Urinary bladder (tissue), 4 donors: ENCODE measurements around the gene CDC42BPA. TPM values are rescaled to one million over a fixed set of nuclear protein-coding genes. Genes with fewer than 3 reads are reported as not detected.
"Not testable (repeated sequence)": the region's sequence is repeated elsewhere in the genome, so short reads cannot be mapped to it uniquely, and the experiment has no call there.

Source experiments
- DNase-seq: peaks from one replicate; pipeline ENCODE4 v3.0.0-alpha.2; 2015; ENCODE audit errors: extremely low spot score
- H3K27ac ChIP-seq: one replicate; pipeline ENCODE4 v1.5.1; 2013; ENCODE audit warnings: low read depth, mild to moderate bottlenecking, moderate library complexity
- H3K36me3 ChIP-seq: one replicate; pipeline ENCODE4 v1.6.1; 2013; ENCODE audit warnings: mild to moderate bottlenecking, moderate library complexity; ENCODE audit not compliant: insufficient read depth
- H3K4me1 ChIP-seq: one replicate; pipeline ENCODE4 v1.6.1; 2013; ENCODE audit warnings: mild to moderate bottlenecking, moderate library complexity; ENCODE audit not compliant: insufficient read depth
- H3K4me3 ChIP-seq: one replicate; pipeline ENCODE4 v1.5.1; 2013; ENCODE audit warnings: low read depth, low read length
- WGBS: extraction: QIAGEN DNeasy Blood & Tissue Kit; methylation state at CpG from one replicate; pipeline ENCODE4 v1.1.7; 2013; 5-methylcytosine and 5-hydroxymethylcytosine counted together
- polyA plus RNA-seq: library from polyadenylated mRNA; stranded (reverse); fragments of 200-250 nt; gene quantifications from one replicate; pipeline ENCODE4 v1.2.3, GENCODE V29; 2013
- total RNA-seq: library from RNA; depleted of rRNA; stranded (reverse); fragments of >200 nt; gene quantifications from one replicate; pipeline ENCODE4 v1.2.3, GENCODE V29; 2014
- donor health status: healthy with polysubstance abuse.
- donor health status: healthy.

The CDC42BPA gene
- total and polyA plus RNA-seq, 2 donors: 36.6 to 194 TPM

DNA sequence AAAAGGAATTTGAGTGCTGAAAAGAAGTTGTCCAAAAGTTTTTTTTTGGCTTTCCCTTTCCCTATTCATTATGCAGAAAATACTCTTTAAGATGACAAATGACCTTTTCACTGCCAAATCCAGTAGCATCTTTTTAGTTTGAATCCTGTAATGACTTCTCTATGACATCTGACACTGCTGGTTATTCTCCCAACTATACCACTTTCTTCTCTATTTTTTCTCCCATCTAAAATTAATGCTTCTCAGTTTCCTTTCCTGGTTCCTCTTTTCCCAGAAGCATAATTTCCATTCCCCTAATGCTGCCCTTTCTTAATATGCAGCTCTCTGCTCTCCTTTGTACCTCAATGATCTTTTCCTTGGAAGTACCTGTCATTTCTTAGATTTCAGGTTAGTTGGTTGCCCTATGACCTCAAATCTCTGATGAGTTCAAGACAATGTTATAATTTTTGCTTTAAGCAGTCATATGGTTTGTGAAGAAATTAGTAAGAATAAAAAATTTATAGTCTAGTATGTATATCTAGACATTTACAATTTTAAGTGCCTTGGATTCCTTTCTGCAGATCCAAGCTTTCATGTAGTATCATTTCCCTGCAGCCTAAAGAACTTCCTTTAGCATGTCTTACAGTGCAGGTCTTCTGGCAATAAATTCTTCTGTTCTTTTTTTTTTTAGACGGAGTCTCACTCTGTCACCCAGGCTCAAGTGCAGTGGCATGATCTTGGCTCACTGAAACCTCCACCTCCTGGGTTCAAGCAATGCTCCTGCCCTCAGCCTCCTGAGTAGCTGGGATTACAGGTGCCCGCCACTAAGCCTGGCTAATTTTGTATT is 150.8 kb downstream of the CDC42BPA start:
- no peak for DNase-seq
- H3K27ac ChIP-seq: no peak overlapping the region
- H3K4me3 ChIP-seq: no peak overlapping the region
- no peaks in the 10 kb centered on the region for H3K36me3 ChIP-seq
- no peaks in the 10 kb centered on the region for H3K4me1 ChIP-seq
- 62% methylated on average over 2 of the region's 2 CpGs for WGBS

DNA sequence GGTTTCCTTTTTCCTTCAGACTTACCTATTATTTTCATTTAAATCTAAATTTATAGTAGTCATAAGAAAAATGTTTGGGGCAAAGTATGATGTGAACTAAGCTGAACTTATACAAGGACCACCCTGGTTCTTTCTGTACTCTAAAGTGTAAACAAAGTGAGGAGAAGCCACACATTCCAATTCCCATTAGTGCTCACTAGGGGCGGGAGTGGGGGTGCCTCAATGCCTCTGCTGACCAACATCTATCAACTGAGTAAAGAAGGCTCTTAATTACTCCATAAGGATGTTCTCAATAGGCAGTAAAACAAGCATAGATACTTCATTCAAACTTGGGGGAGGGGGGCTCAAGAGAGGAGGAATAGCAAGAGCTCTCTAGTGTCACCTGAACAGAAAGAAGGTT is 151.7 kb downstream of the CDC42BPA start:
- H3K36me3 ChIP-seq: no peaks in the 10 kb centered on the region
- H3K4me1 ChIP-seq: no peaks in the 10 kb centered on the region
- WGBS: 96% methylated on average over 1 of the region's 1 CpG
- H3K4me3 ChIP-seq: no peak overlapping the region
- DNase-seq: no peak
- H3K27ac ChIP-seq: no peak overlapping the region

DNA sequence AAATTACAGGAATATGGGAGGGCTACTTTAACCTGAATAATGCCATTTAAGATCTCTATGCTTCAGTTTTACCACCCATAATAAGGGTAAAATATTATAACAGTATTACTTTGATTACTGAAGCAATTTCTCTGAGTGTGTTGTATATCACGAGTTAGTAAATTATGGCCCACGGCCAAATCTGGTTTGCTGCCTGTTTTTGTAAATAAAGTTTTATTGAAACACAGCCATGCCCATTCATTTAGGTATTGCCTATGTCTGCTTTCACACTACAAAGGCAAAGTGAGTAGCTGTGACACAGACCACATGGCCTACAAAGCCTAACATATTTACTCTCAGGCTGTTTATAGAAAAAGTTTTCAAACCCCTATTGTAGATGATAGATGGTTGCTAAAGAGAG is 156.8 kb downstream of the CDC42BPA start:
- Histone ChIP-seq H3K27ac (no peak overlapping the region), H3K4me1 (no peaks in the 10 kb centered on the region), H3K36me3 (no peaks in the 10 kb centered on the region), H3K4me3 (no peak overlapping the region)
- WGBS: 36% methylated on average over 2 of the region's 2 CpGs
- no peak for DNase-seq

DNA sequence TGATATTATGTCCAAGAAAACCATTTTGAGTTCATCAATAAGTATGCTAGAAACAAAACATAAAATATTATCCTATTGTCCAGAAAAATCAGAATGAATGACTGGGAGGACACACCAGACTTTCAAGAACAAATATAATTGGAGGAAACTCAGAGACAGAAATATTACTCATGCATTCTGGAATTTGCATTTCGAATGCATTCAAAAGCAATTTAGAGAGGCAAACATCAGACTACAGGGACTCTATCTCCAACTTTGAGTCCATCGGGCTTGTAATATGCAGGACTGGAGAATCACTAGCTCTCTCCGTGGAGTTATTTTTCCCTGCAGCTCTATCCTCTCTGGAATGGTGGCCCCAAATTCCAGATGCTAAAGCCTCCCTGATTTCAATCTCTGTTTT is 161.8 kb downstream of the CDC42BPA start:
- no peak for DNase-seq
- H3K36me3 ChIP-seq: no peaks in the 10 kb centered on the region
- WGBS: 90% methylated on average over 3 of the region's 3 CpGs
- no peak overlapping the region for H3K27ac ChIP-seq
- no peak overlapping the region for H3K4me3 ChIP-seq
- H3K4me1 ChIP-seq: no peaks in the 10 kb centered on the region

DNA sequence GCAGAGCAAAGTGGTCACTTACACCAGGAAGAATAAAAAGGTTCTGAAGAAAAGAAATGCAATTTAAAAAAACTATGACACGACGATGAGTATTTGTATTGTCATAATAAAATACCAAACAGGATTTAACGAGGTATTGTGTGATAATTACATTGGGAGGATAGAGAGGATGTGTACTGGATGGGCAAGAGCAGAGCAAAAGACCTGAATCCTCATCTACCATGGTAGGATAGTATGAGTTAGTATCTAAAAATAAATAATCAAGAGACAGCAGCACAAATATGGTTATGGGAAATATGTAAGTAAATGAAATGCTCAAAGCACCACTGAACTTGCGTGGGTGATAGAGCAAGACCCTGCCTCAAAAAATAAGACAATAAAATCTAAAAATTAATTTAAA is 162.6 kb downstream of the CDC42BPA start:
- no peak overlapping the region for H3K27ac ChIP-seq
- no peak for DNase-seq
- H3K4me1 ChIP-seq: no peaks in the 10 kb centered on the region
- H3K36me3 ChIP-seq: no peaks in the 10 kb centered on the region
- 96% methylated on average over 4 of the region's 4 CpGs for WGBS
- H3K4me3 ChIP-seq: no peak overlapping the region

DNA sequence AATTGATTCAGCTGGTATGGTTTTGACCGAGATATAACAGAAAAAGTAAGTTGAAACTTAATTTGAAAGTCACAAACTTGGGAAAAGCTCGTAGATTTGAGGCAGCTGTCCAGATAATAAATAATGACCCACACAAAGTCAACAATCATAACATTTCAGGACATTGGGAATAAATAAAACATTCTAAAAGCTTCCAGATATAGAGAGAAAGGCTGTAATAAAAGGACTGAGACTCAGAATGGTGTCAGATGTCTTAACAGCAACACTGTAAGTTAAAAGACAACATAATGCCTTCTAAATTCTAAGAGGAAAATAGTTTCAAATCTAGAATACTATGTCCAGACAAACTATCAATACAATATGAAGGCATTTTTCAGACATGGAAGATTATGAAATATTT is 163.3 kb downstream of the CDC42BPA start:
- Histone ChIP-seq H3K27ac (no peak overlapping the region), H3K4me1 (no peaks in the 10 kb centered on the region), H3K4me3 (no peak overlapping the region), H3K36me3 (no peaks in the 10 kb centered on the region)
- DNase-seq: no peak
- 51% methylated on average over 2 of the region's 2 CpGs for WGBS

DNA sequence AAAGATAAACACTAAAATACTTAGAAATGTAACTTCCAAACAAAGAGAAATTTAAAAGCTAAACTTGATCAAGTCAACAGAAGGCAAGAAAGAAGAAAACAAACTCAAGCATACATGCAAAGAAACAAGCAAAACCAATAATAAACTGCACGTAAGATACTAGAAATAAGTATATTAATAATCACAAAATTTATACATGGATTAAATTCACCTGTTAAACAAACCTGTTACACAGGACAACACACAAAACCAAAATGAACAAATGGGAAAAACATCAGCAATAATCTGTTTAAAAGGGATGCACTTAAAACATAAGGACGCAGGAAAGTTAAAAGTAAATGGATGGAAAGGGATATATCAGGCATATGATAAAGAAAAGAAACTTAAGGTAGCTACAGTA is 165.8 kb downstream of the CDC42BPA start:
- WGBS: 94% methylated on average over 2 of the region's 2 CpGs
- Histone ChIP-seq H3K4me3 (no peak overlapping the region), H3K27ac (no peak overlapping the region), H3K4me1 (no peaks in the 10 kb centered on the region), H3K36me3 (no peaks in the 10 kb centered on the region)
- DNase-seq: no peak

DNA sequence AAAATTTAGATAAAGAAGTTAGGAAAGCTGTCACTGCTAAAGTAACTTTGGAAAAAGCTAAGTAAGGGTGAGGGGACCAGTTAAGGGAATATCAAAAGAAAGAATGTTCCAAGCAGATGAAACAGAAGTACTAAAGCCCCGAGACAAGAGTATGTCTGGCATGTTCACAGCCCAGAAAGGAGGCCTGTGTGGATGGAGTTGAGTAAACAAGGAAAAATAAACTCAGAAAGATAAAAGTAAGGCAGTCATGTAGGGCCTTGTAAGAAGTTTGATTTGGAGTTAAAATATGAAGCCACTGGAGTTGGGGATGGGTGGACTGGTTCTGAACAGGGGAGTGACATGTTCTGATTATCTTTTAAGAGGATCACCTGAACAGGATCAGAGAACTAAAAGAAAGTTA is 177.9 kb downstream of the CDC42BPA start:
- no peak for DNase-seq
- no peak overlapping the region for H3K4me3 ChIP-seq
- H3K27ac ChIP-seq: no peak overlapping the region
- H3K36me3 ChIP-seq: peaks cover 5% of the 10 kb centered on the region
- WGBS: 41% methylated on average over 1 of the region's 1 CpG
- no peaks in the 10 kb centered on the region for H3K4me1 ChIP-seq

DNA sequence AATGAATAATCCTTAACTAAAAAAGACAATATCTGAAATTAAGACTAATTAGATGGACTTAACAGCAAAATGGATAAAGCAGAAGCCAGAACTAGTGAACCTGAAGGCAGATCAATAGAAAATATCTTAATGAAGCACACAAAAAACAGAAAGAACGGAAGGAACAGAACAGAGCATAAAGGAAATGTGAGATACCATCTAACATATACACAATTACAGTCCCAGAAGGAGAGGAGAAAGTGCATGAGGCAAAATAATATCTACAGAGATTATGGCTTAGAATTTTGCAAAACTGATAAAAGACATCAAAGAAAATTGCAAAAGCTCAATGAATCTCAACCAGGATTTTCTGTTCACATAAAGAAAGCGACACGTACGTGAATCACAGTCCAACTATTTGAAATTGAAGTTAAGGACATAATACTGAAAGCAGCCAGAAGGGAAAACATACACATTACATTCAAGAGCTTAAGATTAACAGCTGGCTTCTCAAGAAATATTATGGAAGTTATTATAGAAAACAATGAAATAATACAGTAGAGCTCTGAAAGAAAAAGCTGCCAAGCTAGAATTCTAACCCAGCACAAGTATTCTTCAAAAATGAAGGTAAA is 182.0 kb downstream of the CDC42BPA start:
- Histone ChIP-seq H3K36me3 (peaks cover 3% of the 10 kb centered on the region), H3K27ac (no peak overlapping the region), H3K4me3 (no peak overlapping the region), H3K4me1 (no peaks in the 10 kb centered on the region)
- WGBS: 85% methylated on average over 4 of the region's 4 CpGs
- no peak for DNase-seq

DNA sequence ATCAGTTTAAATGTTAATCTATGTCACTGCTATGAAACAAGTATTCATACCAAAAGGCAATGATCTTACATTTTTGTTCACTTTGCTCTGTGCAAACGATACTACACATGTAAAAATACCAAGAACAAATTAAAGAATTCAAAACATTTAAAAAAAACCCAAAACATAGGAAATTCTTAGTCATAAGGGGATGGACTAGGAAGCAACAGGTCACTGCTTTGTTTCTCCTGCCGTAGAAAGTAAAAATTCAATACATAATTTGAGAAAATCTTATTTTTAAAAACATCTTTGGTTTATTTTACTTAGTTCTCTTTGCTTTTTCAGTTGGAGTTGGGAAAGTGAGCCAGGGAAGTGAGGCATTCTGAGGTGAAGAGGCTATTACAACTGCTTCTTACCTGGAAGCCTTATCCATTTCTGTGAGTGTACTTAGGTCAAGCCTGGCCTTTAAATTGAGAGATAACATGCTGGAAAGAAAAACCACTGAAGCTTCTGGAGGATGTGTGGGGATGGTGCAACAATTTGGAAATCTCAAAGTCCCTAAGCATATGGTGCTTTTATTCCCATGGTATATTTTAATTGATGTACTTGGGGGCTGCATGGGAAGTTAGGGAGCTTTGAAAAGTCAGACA is 183.5 kb downstream of the CDC42BPA start:
- no peaks in the 10 kb centered on the region for H3K4me1 ChIP-seq
- 83% methylated on average over 2 of the region's 2 CpGs for WGBS
- no peak overlapping the region for H3K27ac ChIP-seq

DNA sequence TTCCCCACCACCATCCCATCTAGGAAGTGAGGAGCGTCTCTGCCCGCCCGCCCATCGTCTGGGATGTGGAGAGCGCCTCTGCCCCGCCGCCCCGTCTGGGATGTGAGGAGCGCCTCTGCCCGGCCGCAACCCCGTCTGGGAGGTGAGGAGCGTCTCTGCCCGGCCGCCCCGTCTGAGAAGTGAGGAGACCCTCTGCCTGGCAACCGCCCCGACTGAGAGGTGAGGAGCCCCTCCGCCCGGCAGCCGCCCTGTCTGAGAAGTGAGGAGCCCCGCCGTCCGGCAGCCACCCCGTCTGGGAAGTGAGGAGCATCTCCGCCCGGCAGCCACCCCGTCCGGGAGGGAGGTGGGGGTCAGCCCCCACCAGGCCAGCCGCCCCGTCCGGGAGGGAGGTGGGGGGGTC is 185.6 kb downstream of the CDC42BPA start:
- not testable (repeated sequence) for H3K27ac ChIP-seq, DNase-seq, H3K36me3 ChIP-seq, H3K4me3 ChIP-seq, H3K4me1 ChIP-seq
- 96% methylated on average over 30 of the region's 32 CpGs for WGBS

More for the DNA sequence above, 183.5 kb downstream of the CDC42BPA start:
- Histone ChIP-seq H3K4me3 (no peak overlapping the region), H3K36me3 (no peaks in the 10 kb centered on the region)
- no peak for DNase-seq

DNA sequence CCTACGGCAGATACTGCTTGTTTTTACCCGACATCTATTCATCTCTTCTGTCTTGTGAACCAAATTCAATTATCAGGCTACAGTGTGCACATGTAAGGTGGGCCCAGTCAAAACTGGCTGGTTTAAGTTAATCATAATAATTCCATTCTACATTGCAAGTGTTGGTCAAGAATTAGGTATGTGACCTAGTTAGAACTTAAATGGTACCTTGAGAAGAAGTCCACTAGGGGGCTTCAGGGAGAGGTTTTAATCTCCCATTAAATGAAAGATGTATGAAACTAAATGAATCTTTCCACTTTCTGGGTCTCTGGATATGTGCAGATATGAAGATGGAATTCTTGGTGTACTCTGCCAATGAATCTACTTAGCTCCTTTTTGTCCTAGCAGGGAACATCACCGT is 187.1 kb downstream of the CDC42BPA start:
- peaks cover 1% of the 10 kb centered on the region for H3K36me3 ChIP-seq
- DNase-seq: no peak
- no peaks in the 10 kb centered on the region for H3K4me1 ChIP-seq
- 81% methylated on average over 3 of the region's 3 CpGs for WGBS
- H3K27ac ChIP-seq: no peak overlapping the region
- H3K4me3 ChIP-seq: no peak overlapping the region

DNA sequence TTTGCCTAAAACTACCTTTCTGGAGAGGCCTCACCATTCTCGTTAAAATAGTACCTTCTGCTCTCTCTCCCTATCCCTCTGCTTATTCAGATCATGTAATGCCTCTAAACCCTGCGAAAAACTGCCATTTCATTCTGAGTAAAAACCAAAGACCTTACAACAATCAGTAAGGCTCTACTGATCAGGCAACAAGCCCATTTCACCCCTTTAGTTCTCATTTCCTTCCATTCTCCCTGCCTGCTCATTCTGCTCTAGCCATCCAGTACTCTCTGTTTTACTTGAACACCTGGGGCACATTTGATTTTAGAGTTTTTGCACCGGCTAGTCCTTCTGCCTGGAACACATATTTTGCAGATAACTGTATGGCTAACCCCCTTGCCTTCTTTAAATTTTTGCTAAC is 190.4 kb downstream of the CDC42BPA start:
- Histone ChIP-seq H3K36me3 (peaks cover 1% of the 10 kb centered on the region), H3K27ac (no peak overlapping the region), H3K4me3 (no peak overlapping the region), H3K4me1 (no peaks in the 10 kb centered on the region)
- 89% methylated on average over 3 of the region's 3 CpGs for WGBS
- no peak for DNase-seq

DNA sequence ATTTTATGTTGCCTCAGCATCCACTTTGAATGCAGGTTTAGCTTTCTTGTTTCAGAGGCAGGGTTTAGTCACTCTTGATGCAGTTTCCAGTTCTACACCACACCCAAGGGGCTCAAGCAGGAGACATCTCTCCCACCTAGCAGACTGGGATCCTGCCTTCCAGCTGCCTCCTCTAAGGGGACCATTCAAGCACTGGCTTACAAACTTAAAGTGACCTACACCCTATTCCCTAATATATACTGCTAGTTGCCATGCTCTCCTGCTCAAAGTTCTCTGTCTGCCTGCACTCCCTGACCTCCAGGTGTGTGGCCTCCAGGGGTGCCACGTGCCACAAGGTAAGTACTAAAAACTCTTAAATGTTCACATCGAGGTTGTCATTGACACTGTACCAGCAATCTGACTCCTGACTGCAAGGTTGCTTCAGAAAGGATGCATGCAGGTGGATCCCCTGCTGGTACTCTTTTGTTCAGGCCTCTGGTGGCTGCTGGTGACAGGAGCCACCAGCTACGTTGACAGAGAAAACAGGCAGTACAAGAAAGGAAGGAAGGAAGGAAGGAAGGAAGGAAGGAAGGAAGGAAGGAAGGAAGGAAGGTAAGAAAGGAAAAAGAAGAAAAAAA is 192.3 kb downstream of the CDC42BPA start:
- Histone ChIP-seq H3K27ac (no peak overlapping the region), H3K36me3 (peaks cover 1% of the 10 kb centered on the region), H3K4me1 (no peaks in the 10 kb centered on the region), H3K4me3 (no peak overlapping the region)
- WGBS: 65% methylated on average over 3 of the region's 3 CpGs
- DNase-seq: no peak
